SK-N-SH (cell line): ENCODE measurements around the gene MPST.

Experiments
- CHD2 ChIP-seq: fragments of 150-350 bp; IDR thresholded peaks from 2 replicates; pipeline ENCODE4 v1.6.1; 2018; ENCODE audit warnings: low read length; ENCODE audit not compliant: partially characterized antibody
- ELF1 ChIP-seq: IDR thresholded peaks from 2 replicates; pipeline ENCODE4 v1.4.0; 2012
- EZH2phosphoT487 ChIP-seq: fragments of 200-600 bp; sonication (generic); IDR thresholded peaks from 2 replicates; pipeline ENCODE4 v1.6.1; 2017; ENCODE audit warnings: low read depth, mixed run types, mild to moderate bottlenecking, antibody characterized with exemption, moderate library complexity, borderline replicate concordance
- SIN3A ChIP-seq: IDR thresholded peaks from 2 replicates; pipeline ENCODE4 v1.6.1; 2012; ENCODE audit warnings: low read depth, mild to moderate bottlenecking, low read length, moderate library complexity, borderline replicate concordance
- TF ChIP-seq, protein P1 (sequence below): fragments of 200-600 bp; sonication (generic); IDR thresholded peaks from 2 replicates; pipeline ENCODE4 v1.6.1; 2017; ENCODE audit warnings: antibody characterized with exemption, mild to moderate bottlenecking, moderate library complexity
- TF ChIP-seq, protein P2 (sequence below): IDR thresholded peaks from 2 replicates; pipeline ENCODE4 v1.6.1; 2012; ENCODE audit warnings: mild to moderate bottlenecking, low read depth, low read length, moderate library complexity

DNA sequence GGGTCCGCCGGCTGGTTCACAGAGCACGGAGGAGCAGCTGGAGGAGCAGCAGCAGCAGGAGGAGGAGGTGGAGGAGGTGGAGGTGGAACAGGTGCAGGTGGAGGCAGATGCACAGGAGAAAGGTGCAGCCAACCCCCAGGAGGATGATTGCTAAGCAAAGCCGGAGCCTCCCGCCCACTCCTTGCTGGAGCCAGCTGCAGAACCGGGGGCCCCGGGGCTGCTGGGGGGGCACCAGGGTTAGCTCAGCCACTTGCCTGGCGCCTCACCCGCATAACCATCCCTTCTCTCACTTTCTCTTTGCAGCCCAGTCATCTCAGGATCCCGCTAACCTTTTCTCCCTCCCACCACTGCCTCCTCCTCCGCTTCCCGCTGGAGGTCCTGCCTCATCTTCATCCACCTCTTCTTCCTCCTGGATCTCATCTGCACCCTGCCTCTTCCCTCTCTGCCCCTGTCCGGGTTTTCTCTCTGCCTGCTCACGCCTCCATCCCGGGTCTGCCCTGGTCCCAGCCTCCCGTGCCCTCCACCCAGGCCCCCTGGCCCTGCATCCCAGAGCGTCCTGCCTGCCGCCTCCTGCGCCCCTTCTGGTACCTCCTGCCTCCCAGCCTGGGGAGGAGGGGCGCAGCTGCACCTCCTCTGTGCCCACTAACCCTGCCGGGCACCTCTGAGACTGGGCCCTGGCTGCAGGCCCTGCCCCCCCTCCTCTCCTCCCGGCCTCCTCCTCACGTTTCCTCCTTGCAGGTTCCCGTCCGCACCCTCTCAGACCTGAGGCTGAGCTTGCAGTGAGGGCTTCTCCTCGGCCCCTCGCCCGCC is 41.5 kb downstream of the MPST start:
- TF ChIP-seq, protein P1, sequence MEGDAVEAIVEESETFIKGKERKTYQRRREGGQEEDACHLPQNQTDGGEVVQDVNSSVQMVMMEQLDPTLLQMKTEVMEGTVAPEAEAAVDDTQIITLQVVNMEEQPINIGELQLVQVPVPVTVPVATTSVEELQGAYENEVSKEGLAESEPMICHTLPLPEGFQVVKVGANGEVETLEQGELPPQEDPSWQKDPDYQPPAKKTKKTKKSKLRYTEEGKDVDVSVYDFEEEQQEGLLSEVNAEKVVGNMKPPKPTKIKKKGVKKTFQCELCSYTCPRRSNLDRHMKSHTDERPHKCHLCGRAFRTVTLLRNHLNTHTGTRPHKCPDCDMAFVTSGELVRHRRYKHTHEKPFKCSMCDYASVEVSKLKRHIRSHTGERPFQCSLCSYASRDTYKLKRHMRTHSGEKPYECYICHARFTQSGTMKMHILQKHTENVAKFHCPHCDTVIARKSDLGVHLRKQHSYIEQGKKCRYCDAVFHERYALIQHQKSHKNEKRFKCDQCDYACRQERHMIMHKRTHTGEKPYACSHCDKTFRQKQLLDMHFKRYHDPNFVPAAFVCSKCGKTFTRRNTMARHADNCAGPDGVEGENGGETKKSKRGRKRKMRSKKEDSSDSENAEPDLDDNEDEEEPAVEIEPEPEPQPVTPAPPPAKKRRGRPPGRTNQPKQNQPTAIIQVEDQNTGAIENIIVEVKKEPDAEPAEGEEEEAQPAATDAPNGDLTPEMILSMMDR = no peak
- TF ChIP-seq ELF1 (no peak), CHD2 (no peak), SIN3A (no peak), EZH2phosphoT487 (no peak)
- TF ChIP-seq, protein P2, sequence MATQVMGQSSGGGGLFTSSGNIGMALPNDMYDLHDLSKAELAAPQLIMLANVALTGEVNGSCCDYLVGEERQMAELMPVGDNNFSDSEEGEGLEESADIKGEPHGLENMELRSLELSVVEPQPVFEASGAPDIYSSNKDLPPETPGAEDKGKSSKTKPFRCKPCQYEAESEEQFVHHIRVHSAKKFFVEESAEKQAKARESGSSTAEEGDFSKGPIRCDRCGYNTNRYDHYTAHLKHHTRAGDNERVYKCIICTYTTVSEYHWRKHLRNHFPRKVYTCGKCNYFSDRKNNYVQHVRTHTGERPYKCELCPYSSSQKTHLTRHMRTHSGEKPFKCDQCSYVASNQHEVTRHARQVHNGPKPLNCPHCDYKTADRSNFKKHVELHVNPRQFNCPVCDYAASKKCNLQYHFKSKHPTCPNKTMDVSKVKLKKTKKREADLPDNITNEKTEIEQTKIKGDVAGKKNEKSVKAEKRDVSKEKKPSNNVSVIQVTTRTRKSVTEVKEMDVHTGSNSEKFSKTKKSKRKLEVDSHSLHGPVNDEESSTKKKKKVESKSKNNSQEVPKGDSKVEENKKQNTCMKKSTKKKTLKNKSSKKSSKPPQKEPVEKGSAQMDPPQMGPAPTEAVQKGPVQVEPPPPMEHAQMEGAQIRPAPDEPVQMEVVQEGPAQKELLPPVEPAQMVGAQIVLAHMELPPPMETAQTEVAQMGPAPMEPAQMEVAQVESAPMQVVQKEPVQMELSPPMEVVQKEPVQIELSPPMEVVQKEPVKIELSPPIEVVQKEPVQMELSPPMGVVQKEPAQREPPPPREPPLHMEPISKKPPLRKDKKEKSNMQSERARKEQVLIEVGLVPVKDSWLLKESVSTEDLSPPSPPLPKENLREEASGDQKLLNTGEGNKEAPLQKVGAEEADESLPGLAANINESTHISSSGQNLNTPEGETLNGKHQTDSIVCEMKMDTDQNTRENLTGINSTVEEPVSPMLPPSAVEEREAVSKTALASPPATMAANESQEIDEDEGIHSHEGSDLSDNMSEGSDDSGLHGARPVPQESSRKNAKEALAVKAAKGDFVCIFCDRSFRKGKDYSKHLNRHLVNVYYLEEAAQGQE = no peak
